Stimulated activated CD8-positive, alpha-beta memory T cell treated with anti-CD3 and anti-CD28 coated beads, Interleukin-4, amount 100 ng/mL, for 4 hours (primary cell): ENCODE measurements around the gene NNAT.

Experiments used
- DNase-seq, 2 donors: peaks; one replicate each; pipeline ENCODE4 v3.0.0-alpha.2; 2020; ENCODE audit warnings: low read depth in 2 of 2, low spot score in 1 of 2

NNAT gene

GRCh38 chr20:37523911-37524700 lies 3.1 kb downstream of the NNAT start:
- no peak for DNase-seq

GRCh38 chr20:37524859-37525708 lies 4.0 kb downstream of the NNAT start:
- DNase-seq = no peak

- no peak for DNase-seq
These were observed 4.8 kb downstream of the NNAT start for GRCh38 chr20:37525810-37526209.

- no peak for DNase-seq
These were observed 5.3 kb downstream of the NNAT start for GRCh38 chr20:37526238-37526838.

GRCh38 chr20:37526839-37527637 lies 6.0 kb downstream of the NNAT start:
- no peak for DNase-seq

- DNase-seq = peak; percentile 79 to 82
These were observed 6.8 kb downstream of the NNAT start, which contains the start of gene BLCAP for GRCh38 chr20:37527638-37528445. Gene BLCAP, minus strand, starts transcription at chr20:37527876. Its CDS starts 8,702 bp downstream, at chr20:37519174.

- no peak for DNase-seq
These were observed 7.6 kb downstream of the NNAT start for GRCh38 chr20:37528446-37529213.

- DNase-seq = no peak
These were observed 8.3 kb downstream of the NNAT start for GRCh38 chr20:37529214-37529967.

- no peak for DNase-seq
These were observed 9.0 kb downstream of the NNAT start for GRCh38 chr20:37529968-37530600.

- no peak for DNase-seq
These were observed 9.6 kb downstream of the NNAT start for GRCh38 chr20:37530696-37531095.

- DNase-seq = no peak
These were observed 10.8 kb downstream of the NNAT start for GRCh38 chr20:37531856-37532255.

- DNase-seq = no peak
These were observed 12.2 kb downstream of the NNAT start for GRCh38 chr20:37533154-37533715.

GRCh38 chr20:37534401-37535157 lies 13.5 kb downstream of the NNAT start:
- DNase-seq = no peak

GRCh38 chr20:37535443-37536132 lies 14.5 kb downstream of the NNAT start:
- no peak for DNase-seq

GRCh38 chr20:37537505-37537904 lies 16.5 kb downstream of the NNAT start:
- DNase-seq = no peak

GRCh38 chr20:37538003-37538402 lies 17.0 kb downstream of the NNAT start:
- DNase-seq = no peak

- no peak for DNase-seq
These were observed 18.4 kb downstream of the NNAT start for GRCh38 chr20:37539424-37539823.
